Activated CD4-positive, alpha-beta memory T cell treated with anti-CD3 and anti-CD28 coated beads, Interleukin-2, amount 10 ng/mL, durations not matched to agents 7 days and 5 days (primary cell): ENCODE measurements around the gene ASRGL1. TPM values are rescaled to one million over a fixed set of nuclear protein-coding genes. Genes with fewer than 3 reads are reported as not detected.
A peak's percentile ranks its signal among the peaks of the same experiment; 100 is the strongest.
"Not testable (repeated sequence)": the region's sequence is repeated elsewhere in the genome, so short reads cannot be mapped to it uniquely, and the experiment has no call there.

Experiments used
- CTCF ChIA-PET: fragments of 350-600 bp; sonication (Branson Sonifier 250); formaldehyde crosslinking; loops from one replicate; lab custom pipeline; 2021; ENCODE audit warnings: antibody characterized with exemption, inconsistent platforms; lab: Charles Lee
- POLR2A ChIA-PET: fragments of 350-600 bp; sonication (Branson Sonifier 250); formaldehyde crosslinking; loops from one replicate; lab custom pipeline; 2021; ENCODE audit warnings: antibody characterized with exemption; lab: Charles Lee
- DNase-seq: peaks from one replicate; pipeline ENCODE4 v3.0.0-alpha.2; 2020
- H3K27ac Mint-ChIP-seq: one replicate; pipeline ENCODE4 v1.8.0; 2021; ENCODE audit warnings: mild to moderate bottlenecking, mixed read lengths
- H3K27me3 Mint-ChIP-seq: one replicate; pipeline ENCODE4 v1.8.0; 2021; ENCODE audit warnings: mixed read lengths
- H3K36me3 Mint-ChIP-seq: one replicate; pipeline ENCODE4 v1.8.0; 2021; ENCODE audit warnings: low read depth, mixed read lengths
- H3K4me1 Mint-ChIP-seq: one replicate; pipeline ENCODE4 v1.8.0; 2021; ENCODE audit warnings: mixed read lengths
- H3K4me3 Mint-ChIP-seq: one replicate; pipeline ENCODE4 v1.8.0; 2021; ENCODE audit warnings: mild to moderate bottlenecking, mixed read lengths
- H3K9me3 Mint-ChIP-seq: one replicate; pipeline ENCODE4 v1.8.0; 2021; ENCODE audit warnings: mixed read lengths
- total RNA-seq, 2 experiments: library from RNA; stranded (reverse); gene quantifications; one replicate each; pipeline ENCODE4 v1.2.3, GENCODE V29; 2021

Gene ASRGL1
- total RNA-seq, 2 experiments from 2014 or later = 6.2 to 6.5 TPM

DNA sequence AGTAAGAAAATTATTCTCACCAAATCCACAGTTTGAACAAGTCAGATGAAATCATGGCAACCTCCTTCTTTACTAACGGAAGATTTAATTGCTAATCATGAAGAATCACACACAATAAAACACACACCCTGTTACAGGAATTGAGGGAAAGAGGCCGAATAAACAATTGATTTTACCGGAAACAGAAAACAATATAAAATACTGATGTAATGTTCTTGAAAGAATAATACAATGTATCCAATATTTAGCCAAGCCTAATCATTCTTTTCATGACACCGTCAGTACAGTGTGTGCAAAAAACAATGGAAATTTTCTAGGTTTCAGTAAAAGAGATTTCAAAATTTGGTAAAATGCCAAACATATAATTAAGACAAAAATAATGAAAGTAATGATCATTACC is 23.4 kb downstream of the ASRGL1 start:
- Mint-ChIP-seq H3K36me3 (no peaks in the 10 kb centered on the region), H3K9me3 (no peaks in the 10 kb centered on the region), H3K27me3 (no peaks in the 10 kb centered on the region), H3K4me3 (no peak overlapping the region), H3K27ac (no peak overlapping the region), H3K4me1 (no peaks in the 10 kb centered on the region)
- DNase-seq = no peak
- CTCF ChIA-PET = interaction anchor here (0.7 to 1.6 kb wide), 2 partner anchors 64 to 447 kb away, joined by 4 to 6 read pairs; no protein-coding TSS in a partner anchor
- POLR2A ChIA-PET = no interaction called here

DNA sequence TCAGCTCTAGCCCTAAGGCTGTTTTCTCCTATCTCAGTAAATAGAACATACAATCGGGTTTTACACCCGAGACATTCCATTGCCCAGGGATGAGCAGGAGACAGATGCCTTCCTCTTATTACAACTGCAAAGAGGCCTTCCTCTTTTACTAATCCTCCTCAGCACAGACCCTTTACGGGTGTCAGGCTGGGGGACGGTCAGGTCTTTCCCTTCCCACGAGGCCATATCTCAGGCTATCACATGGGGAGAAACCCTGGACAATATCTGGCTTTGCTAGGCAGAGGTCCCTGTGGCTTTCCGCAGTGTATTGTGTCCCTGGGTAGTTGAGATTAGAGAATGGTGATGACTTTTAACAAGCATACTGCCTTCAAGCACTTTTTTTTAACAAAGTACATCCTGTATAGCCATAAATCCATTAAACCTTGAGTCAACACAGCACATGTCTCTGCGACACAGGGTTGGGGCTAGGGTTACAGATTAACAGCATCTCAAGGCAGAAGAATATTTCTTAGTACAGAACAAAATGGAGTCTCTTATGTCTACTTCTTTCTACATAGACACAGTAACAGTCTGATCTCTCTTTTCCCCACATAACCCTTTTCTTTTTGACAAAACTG is 31.7 kb downstream of the ASRGL1 start:
- H3K9me3 Mint-ChIP-seq, H3K27me3 Mint-ChIP-seq, H3K27ac Mint-ChIP-seq, CTCF ChIA-PET, H3K36me3 Mint-ChIP-seq, DNase-seq, POLR2A ChIA-PET, H3K4me3 Mint-ChIP-seq: not testable (repeated sequence)
- peaks cover 25% of the 10 kb centered on the region for H3K4me1 Mint-ChIP-seq

DNA sequence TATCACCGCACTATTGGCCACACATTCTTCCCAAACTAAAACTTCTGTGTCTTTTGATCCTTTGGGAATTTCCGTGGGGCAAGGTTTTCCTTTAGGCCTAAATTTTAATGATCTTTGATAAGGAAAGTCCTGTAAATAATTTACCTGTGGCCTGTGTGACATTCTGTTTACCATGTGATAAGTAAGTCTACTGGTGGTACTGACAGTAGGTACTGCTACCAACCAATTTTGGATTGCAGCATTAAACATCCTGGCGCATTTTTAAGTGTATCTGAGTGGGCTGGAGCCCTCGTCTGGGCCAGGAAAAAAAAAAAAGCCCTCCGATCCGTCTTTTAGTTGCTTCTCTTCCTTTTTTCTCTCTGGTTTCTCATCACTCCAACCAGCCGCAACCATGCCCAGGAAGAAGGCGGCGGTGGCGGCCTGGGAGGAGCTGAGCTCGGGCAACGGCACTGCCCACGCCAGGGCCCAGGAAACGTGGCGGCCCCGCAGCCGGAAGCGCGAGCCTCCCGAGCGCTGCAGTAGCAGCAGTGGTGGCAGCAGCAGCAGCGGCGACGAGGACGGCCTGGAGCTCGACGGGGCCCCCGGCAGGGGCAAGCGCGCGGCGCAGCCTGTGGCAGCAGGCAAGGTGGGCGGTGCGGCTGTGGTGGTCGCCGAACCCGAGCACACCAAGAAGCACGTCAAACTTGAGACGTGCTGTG is 33.6 kb downstream of the ASRGL1 start:
- POLR2A ChIA-PET = interaction anchor here (1.5 kb wide), 1 partner anchor 172 kb away, joined by 3 read pairs; no protein-coding TSS in a partner anchor

DNA sequence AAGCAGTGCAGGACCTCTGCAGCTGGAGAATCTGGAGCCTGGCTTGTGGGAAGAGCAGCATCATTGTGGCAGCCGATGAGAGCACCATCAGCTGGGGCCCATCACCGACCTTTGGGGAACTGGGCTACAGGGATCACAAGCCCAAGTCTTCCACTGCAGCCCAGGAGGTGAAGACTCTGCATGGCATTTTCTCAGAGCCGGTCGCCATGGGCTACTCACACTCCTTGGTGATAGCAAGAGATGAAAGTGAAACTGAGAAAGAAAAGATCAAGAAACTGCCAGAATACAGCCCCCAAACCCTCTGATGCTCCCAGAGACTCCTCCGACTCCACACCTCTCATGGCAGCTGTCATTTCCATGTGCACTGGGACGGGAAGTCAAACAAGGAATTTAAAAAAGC is 35.6 kb downstream of the ASRGL1 start:
- ChIA-PET POLR2A (no interaction called here), CTCF (interaction anchor here (1.2 kb wide), 1 partner anchor 32 kb away, joined by 8 read pairs; no protein-coding TSS in a partner anchor)
- Mint-ChIP-seq H3K9me3 (no peaks in the 10 kb centered on the region), H3K4me3 (no peak overlapping the region), H3K4me1 (peaks cover 25% of the 10 kb centered on the region), H3K27ac (no peak overlapping the region), H3K27me3 (peaks cover 4% of the 10 kb centered on the region), H3K36me3 (no peaks in the 10 kb centered on the region)
- DNase-seq = no peak

More for the DNA sequence above, 33.6 kb downstream of the ASRGL1 start:
- Mint-ChIP-seq H3K27me3 (peaks cover 3% of the 10 kb centered on the region), H3K27ac (peak overlapping the region; percentile 71), H3K36me3 (no peaks in the 10 kb centered on the region), H3K9me3 (no peaks in the 10 kb centered on the region), H3K4me1 (peaks cover 25% of the 10 kb centered on the region), H3K4me3 (peak overlapping the region; percentile 63)
- peak; percentile 63 for DNase-seq
- CTCF ChIA-PET = interaction anchor here (0.7 to 0.8 kb wide), 3 partner anchors 25 to 220 kb away, joined by 3 to 4 read pairs (median 3); no protein-coding TSS in a partner anchor

DNA sequence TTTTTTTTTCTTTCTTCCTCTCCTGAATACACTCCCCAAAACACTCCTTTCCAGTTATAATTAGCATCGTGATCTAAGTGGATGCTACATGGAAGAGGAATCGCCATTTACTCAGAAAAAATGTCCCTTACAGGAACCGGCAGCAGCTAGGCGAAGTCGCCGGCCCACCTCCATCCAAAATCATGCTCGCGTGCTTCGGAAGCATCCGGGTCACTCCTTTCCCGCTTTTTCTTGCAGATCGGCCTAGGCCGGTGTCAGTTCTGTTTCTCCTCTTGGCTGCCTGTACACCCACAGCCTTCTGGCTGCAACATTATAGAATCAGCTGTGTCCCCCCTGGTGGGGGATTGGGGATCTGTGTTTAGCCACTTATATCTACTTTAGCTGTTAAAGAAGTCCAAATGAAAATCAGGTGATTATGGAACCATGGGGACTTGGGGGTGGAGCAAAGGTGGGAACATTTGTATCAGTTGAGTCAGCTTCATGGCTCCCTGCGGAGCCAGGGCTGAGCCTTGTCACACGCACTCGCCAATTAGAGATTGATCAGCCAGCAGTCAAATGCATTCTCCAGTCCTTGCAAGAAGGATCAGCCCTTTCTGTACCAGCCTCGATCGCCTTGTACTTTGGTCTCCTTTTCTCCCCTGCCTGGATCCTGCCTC is 36.3 kb downstream of the ASRGL1 start:
- no peaks in the 10 kb centered on the region for H3K9me3 Mint-ChIP-seq
- CTCF ChIA-PET = interaction anchor here (0.9 kb wide), 1 partner anchor 9 kb away, joined by 3 read pairs; no protein-coding TSS in a partner anchor
- peaks cover 7% of the 10 kb centered on the region for H3K27me3 Mint-ChIP-seq
- H3K4me1 Mint-ChIP-seq = peaks cover 21% of the 10 kb centered on the region
- H3K36me3 Mint-ChIP-seq = no peaks in the 10 kb centered on the region
- DNase-seq = no peak
- no peak overlapping the region for H3K27ac Mint-ChIP-seq
- POLR2A ChIA-PET = no interaction called here
- no peak overlapping the region for H3K4me3 Mint-ChIP-seq

DNA sequence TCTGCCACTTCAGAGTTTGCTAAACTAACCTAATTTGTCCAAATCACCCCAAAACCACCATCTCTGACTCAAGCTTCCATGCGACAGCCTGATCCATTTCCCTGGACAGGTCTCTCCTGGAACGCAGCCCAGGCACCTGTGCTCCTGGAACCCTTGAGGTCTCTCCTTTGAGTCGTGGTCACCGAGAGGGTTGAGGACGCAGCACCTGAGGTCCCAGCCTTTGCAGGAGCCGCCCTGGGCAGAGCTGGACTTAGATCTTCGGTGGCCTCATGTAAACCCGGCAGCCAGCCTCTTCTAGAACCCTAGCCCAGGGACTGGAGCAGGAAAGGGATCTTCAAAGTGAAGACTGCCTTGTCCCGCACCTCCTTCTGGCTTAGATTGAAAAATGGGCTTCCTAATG is 37.6 kb downstream of the ASRGL1 start:
- ChIA-PET POLR2A (no interaction called here), CTCF (interaction anchor here (0.7 kb wide), 1 partner anchor 37 kb away, joined by 3 read pairs; no protein-coding TSS in a partner anchor)

DNA sequence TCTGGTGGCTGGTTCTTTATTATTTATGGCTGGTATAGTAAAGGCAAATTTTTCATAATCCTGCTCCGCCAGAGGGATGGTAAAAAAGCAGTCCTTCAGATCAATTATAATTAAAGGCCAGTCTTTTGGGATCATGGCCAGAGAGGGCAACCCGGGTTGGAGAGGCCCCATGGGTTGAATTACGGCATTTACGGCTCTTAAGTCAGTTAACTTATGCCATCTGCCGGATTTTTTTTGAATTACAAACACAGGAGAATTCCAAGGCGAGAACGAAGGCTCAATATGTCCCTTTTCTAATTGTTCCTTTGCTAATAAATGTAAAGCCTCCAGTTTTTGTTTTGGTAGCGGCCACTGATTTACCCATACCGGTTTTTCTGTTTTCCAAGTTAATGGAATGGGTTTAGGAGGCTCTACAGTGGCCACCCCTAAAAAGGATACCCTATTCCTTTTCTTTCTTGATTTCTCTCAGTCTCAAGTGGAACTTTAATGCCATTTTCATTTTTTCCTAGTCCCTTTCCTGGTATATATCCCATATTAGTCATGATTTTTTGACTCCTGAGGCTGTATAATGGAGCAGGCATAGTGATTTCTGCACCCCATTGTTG is 41.3 kb downstream of the ASRGL1 start:
- POLR2A ChIA-PET, H3K9me3 Mint-ChIP-seq, H3K36me3 Mint-ChIP-seq, H3K27ac Mint-ChIP-seq, H3K4me1 Mint-ChIP-seq, H3K4me3 Mint-ChIP-seq, DNase-seq: not testable (repeated sequence)
- CTCF ChIA-PET = interaction anchor here (1.1 to 1.5 kb wide), 3 partner anchors 14 to 38 kb away, joined by 5 to 16 read pairs (median 6); no protein-coding TSS in a partner anchor
- H3K27me3 Mint-ChIP-seq = peaks cover 26% of the 10 kb centered on the region

More for the DNA sequence above, 37.6 kb downstream of the ASRGL1 start:
- peaks cover 16% of the 10 kb centered on the region for H3K27me3 Mint-ChIP-seq
- no peaks in the 10 kb centered on the region for H3K36me3 Mint-ChIP-seq
- no peak for DNase-seq
- H3K4me3 Mint-ChIP-seq = no peak overlapping the region
- peaks cover 21% of the 10 kb centered on the region for H3K4me1 Mint-ChIP-seq
- H3K9me3 Mint-ChIP-seq = no peaks in the 10 kb centered on the region
- H3K27ac Mint-ChIP-seq = no peak overlapping the region

DNA sequence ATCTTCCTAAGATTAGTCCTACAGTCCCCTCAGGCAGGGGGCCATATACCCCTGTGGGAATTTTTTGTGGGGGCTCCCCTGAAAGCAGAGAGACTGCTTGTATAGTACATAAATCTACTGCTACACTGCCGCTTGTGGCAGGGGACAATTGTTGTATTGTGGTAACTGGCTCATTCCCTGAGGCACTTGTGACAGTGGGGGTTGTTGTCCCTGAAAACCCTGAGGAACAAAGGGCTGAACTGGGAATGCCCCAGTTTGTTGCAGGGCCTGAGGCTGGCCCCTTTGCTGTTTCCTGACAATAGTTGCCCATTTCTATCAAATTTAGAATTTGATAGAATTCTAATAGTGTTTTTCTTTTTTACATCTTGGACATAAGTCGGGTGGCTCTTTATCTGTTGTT is 42.3 kb downstream of the ASRGL1 start:
- H3K36me3 Mint-ChIP-seq, H3K9me3 Mint-ChIP-seq, H3K4me1 Mint-ChIP-seq, H3K4me3 Mint-ChIP-seq, POLR2A ChIA-PET, DNase-seq, H3K27ac Mint-ChIP-seq: not testable (repeated sequence)
- CTCF ChIA-PET = interaction anchor here (0.6 to 1.5 kb wide), 7 partner anchors 13 to 181 kb away, joined by 3 to 6 read pairs (median 4); partner anchors contain the start of gene ASRGL1
- peaks cover 23% of the 10 kb centered on the region for H3K27me3 Mint-ChIP-seq

DNA sequence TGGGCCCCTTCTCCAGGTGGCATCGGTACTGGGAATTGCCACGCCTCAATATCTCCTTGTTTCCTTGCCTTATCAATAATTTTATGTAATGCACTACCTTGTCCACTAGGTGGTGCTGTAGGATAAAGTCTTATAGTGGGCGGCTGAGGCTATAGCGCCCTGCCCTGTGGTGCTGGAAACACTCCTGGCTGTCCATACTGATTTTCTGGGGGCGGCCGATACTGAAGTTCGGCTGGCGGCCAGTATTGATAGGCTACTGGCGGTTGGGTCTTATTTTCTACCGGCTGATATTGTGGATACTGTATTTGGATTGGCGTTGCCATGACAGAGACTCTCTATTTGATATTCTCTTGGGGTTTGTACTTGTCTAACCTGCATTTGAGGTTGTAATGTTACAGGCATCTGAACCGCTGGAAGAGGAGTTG is 43.6 kb downstream of the ASRGL1 start:
- H3K9me3 Mint-ChIP-seq, H3K4me3 Mint-ChIP-seq, POLR2A ChIA-PET, H3K27ac Mint-ChIP-seq, H3K4me1 Mint-ChIP-seq, H3K36me3 Mint-ChIP-seq: not testable (repeated sequence)
- peak; percentile 53 for DNase-seq
- peaks cover 23% of the 10 kb centered on the region for H3K27me3 Mint-ChIP-seq
- CTCF ChIA-PET = interaction anchor here (0.9 to 1.2 kb wide), 3 partner anchors 13 to 78 kb away, joined by 3 to 7 read pairs (median 5); no protein-coding TSS in a partner anchor

DNA sequence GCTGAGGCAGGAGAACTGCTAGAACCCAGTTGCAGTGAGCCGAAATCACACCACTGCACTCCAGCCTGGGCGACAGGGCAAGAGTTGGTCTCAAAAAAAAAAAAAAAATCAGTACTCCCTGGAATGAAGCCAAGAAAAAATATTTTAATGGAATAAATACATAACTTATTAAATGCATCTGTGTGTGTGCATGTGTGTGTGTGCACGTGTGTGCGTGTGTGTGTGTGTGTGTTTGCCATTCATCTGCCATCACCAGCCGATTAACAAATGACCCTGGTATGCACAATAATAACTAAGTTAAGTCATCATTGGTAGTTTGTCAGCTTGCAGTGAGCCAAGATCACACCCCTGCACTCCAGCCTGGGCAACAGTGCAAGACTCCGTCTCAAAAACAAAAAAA is 46.6 kb downstream of the ASRGL1 start:
- no peaks in the 10 kb centered on the region for H3K36me3 Mint-ChIP-seq
- H3K9me3 Mint-ChIP-seq = no peaks in the 10 kb centered on the region
- H3K27me3 Mint-ChIP-seq = peaks cover 29% of the 10 kb centered on the region
- ChIA-PET POLR2A (no interaction called here), CTCF (interaction anchor here (2.1 kb wide), 1 partner anchor 41 kb away, joined by 7 read pairs; no protein-coding TSS in a partner anchor)
- no peak for DNase-seq
- no peak overlapping the region for H3K27ac Mint-ChIP-seq
- peaks cover 14% of the 10 kb centered on the region for H3K4me1 Mint-ChIP-seq
- H3K4me3 Mint-ChIP-seq = no peak overlapping the region

DNA sequence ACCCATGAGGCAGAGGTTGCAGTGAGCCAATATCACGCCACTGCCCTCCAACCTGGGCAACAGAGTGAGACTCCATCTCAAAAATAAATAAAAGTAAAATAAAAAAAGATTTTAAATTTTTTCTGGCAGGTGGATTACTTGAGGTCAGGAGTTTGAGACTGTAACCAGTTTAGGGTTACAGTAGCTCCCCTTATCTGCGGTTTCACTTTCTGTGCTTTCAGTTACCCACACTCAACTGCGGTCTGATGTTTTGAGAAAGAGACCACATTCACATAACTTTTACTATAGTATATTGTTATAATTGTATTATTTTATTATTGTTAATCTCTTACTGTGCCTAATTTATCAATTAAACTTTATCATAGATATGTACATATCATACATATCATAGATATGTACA is 48.8 kb downstream of the ASRGL1 start:
- H3K4me3 Mint-ChIP-seq, H3K4me1 Mint-ChIP-seq, H3K27ac Mint-ChIP-seq, H3K36me3 Mint-ChIP-seq, H3K9me3 Mint-ChIP-seq: not testable (repeated sequence)
- peaks cover 28% of the 10 kb centered on the region for H3K27me3 Mint-ChIP-seq
- peak; percentile 42 for DNase-seq
- POLR2A ChIA-PET = interaction anchor here (1.1 kb wide), 1 partner anchor 206 kb away, joined by 4 read pairs; no protein-coding TSS in a partner anchor
- CTCF ChIA-PET = interaction anchor here (0.9 to 2.5 kb wide), 5 partner anchors 9 to 157 kb away, joined by 3 to 9 read pairs (median 5); no protein-coding TSS in a partner anchor

DNA sequence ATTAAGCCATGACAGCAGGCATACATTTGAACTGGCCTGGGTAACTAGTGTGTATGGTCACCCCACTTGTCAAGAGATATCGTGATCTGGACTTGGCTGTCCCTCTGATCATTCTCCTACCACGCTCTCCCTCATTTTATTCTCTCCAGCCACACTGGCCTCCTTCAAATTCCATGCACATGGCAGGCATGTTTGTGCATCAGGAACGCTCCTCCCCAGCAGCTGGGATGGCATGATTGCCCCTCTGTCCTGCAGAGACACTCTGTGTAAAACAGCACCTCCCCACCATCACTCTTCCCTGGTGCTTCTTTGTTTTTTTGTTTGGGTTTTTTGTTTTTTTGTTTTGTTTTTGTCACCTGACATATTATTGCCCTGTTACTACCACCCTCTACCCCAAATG is 50.1 kb downstream of the ASRGL1 start:
- CTCF ChIA-PET = interaction anchor here (2.5 kb wide), 1 partner anchor 37 kb away, joined by 6 read pairs; no protein-coding TSS in a partner anchor
- DNase-seq = no peak
- no peak overlapping the region for H3K4me3 Mint-ChIP-seq
- H3K27me3 Mint-ChIP-seq = peaks cover 32% of the 10 kb centered on the region
- H3K4me1 Mint-ChIP-seq = peaks cover 6% of the 10 kb centered on the region
- H3K27ac Mint-ChIP-seq = no peak overlapping the region
- POLR2A ChIA-PET = no interaction called here
- H3K36me3 Mint-ChIP-seq = no peaks in the 10 kb centered on the region
- H3K9me3 Mint-ChIP-seq = no peaks in the 10 kb centered on the region
